WTC11 (cell line): ENCODE data around the gene SNRPD3. TPM values are rescaled to one million over a fixed set of nuclear protein-coding genes. Genes with fewer than 3 reads are reported as not detected.

ENCODE experiments used
- ATAC-seq: fragments of 200-7000 bp; cut with Tn5 transposase; 2 replicates; pipeline ENCODE4 v1.10.0; 2021; ENCODE audit warnings: mild to moderate bottlenecking, moderate library complexity
- CTCF ChIA-PET: fragments of 300-600 bp; sonication (Branson Sonifier 250); formaldehyde crosslinking; loops from one replicate; lab custom pipeline; 2021; ENCODE audit warnings: antibody characterized with exemption; lab: Charles Lee
- POLR2A ChIA-PET: fragments of 350-600 bp; sonication (Branson Sonifier 250); formaldehyde crosslinking; loops from one replicate; lab custom pipeline; 2021; ENCODE audit warnings: antibody characterized with exemption; lab: Charles Lee
- DNase-seq: peaks from one replicate; pipeline ENCODE4 v3.0.0; 2021; ENCODE audit warnings: low spot score
- H3K27ac Mint-ChIP-seq: 2 replicates; pipeline ENCODE4 v1.8.0; 2021; ENCODE audit warnings: mixed read lengths
- H3K27me3 Mint-ChIP-seq: 2 replicates; pipeline ENCODE4 v1.8.0; 2021; ENCODE audit warnings: low read depth, mild to moderate bottlenecking, moderate library complexity, mixed read lengths
- H3K36me3 Mint-ChIP-seq: 2 replicates; pipeline ENCODE4 v1.8.0; 2021; ENCODE audit warnings: mixed read lengths
- H3K4me1 Mint-ChIP-seq: 2 replicates; pipeline ENCODE4 v1.8.0; 2022; ENCODE audit warnings: mixed read lengths
- H3K4me3 Mint-ChIP-seq: 2 replicates; pipeline ENCODE4 v1.8.0; 2021; ENCODE audit warnings: mild to moderate bottlenecking, moderate library complexity, mixed read lengths
- H3K9me3 Mint-ChIP-seq: 2 replicates; pipeline ENCODE4 v1.8.0; 2021; ENCODE audit warnings: mixed read lengths
- AFF4 ChIP-seq: sonication (generic); formaldehyde crosslinking; IDR thresholded peaks from 2 replicates; pipeline ENCODE4 v1.8.1; 2023; ENCODE audit warnings: mild to moderate bottlenecking, missing genetic modification reagents, borderline replicate concordance
- ATF2 ChIP-seq: sonication (generic); formaldehyde crosslinking; IDR thresholded peaks from 2 replicates; pipeline ENCODE4 v1.8.1; 2022; ENCODE audit warnings: low read depth, missing genetic modification reagents, borderline replicate concordance
- ATF3 ChIP-seq: sonication (generic); formaldehyde crosslinking; conservative IDR thresholded peaks from 2 replicates; pipeline ENCODE4 v1.8.1; 2022; ENCODE audit warnings: mild to moderate bottlenecking, missing genetic modification reagents
- CDX4 ChIP-seq: fragments of 250-450 bp; sonication (Bioruptor Pico); IDR thresholded peaks from 2 replicates; pipeline ENCODE4 v1.9.0; 2021; ENCODE audit warnings: moderate library complexity, mild to moderate bottlenecking, inconsistent platforms, borderline replicate concordance
- CTCF ChIP-seq: fragments of 200-600 bp; IDR thresholded peaks from 2 replicates; pipeline ENCODE4 v1.8.0; 2022; ENCODE audit warnings: antibody characterized with exemption
- E2F1 ChIP-seq: sonication (generic); formaldehyde crosslinking; IDR thresholded peaks from 2 replicates; pipeline ENCODE4 v1.8.0; 2022; ENCODE audit warnings: mild to moderate bottlenecking, missing genetic modification reagents
- ERG ChIP-seq: fragments of 250-450 bp; sonication (Bioruptor Pico); IDR thresholded peaks from 2 replicates; pipeline ENCODE4 v1.8.0; 2021; ENCODE audit warnings: mild to moderate bottlenecking
- FOXP1 ChIP-seq: sonication (generic); formaldehyde crosslinking; IDR thresholded peaks from 2 replicates; pipeline ENCODE4 v1.8.0; 2022; ENCODE audit warnings: missing genetic modification reagents, mild to moderate bottlenecking, moderate library complexity, borderline replicate concordance
- GABPB1 ChIP-seq: sonication (generic); formaldehyde crosslinking; IDR thresholded peaks from 2 replicates; pipeline ENCODE4 v1.8.1; 2023; ENCODE audit warnings: mild to moderate bottlenecking, missing genetic modification reagents
- HMGA2 ChIP-seq: fragments of 250-450 bp; sonication (Bioruptor Pico); IDR thresholded peaks from 2 replicates; pipeline ENCODE4 v1.4.0; 2021; ENCODE audit warnings: mild to moderate bottlenecking, moderate library complexity
- IRF1 ChIP-seq: sonication (generic); formaldehyde crosslinking; IDR thresholded peaks from 2 replicates; pipeline ENCODE4 v1.8.0; 2023; ENCODE audit warnings: missing genetic modification reagents
- NFE2L1 ChIP-seq: sonication (generic); formaldehyde crosslinking; IDR thresholded peaks from 2 replicates; pipeline ENCODE4 v1.8.1; 2023; ENCODE audit warnings: missing genetic modification reagents
- NFYB ChIP-seq: sonication (generic); formaldehyde crosslinking; conservative IDR thresholded peaks from 2 replicates; pipeline ENCODE4 v1.8.0; 2022; ENCODE audit warnings: low read depth, missing genetic modification reagents
- PRDM15 ChIP-seq: sonication (generic); formaldehyde crosslinking; IDR thresholded peaks from 2 replicates; pipeline ENCODE4 v1.8.0; 2022; ENCODE audit warnings: missing genetic modification reagents
- SMAD4 ChIP-seq: sonication (generic); formaldehyde crosslinking; IDR thresholded peaks from 2 replicates; pipeline ENCODE4 v1.8.0; 2022; ENCODE audit warnings: mild to moderate bottlenecking, missing genetic modification reagents
- ZNF121 ChIP-seq: sonication (generic); formaldehyde crosslinking; IDR thresholded peaks from 2 replicates; pipeline ENCODE4 v1.8.0; 2023; ENCODE audit warnings: missing genetic modification reagents
- ZNF263 ChIP-seq: sonication (generic); formaldehyde crosslinking; IDR thresholded peaks from 2 replicates; pipeline ENCODE4 v1.8.1; 2022; ENCODE audit warnings: low read depth, mild to moderate bottlenecking, moderate library complexity, missing genetic modification reagents
- total RNA-seq: library from RNA; stranded (reverse); gene quantifications from 3 replicates; pipeline ENCODE4 v1.2.3, GENCODE V29; 2021

The SNRPD3 gene
- total RNA-seq, 1 experiment from 2014 or later: 198 TPM

- CTCF ChIA-PET: no interaction called here
- no peak for DNase-seq
- TF ChIP-seq ATF3 (CRISPR knock-in tag): no peak
- TF ChIP-seq GABPB1 (CRISPR knock-in tag): 0 out of 2 replicates have a peak, but pooled peaks have one; percentile 15
- Mint-ChIP-seq H3K27ac (peak overlapping the region; percentile 54), H3K27me3 (no peaks in the 10 kb centered on the region), H3K9me3 (no peaks in the 10 kb centered on the region), H3K36me3 (peaks cover 23% of the 10 kb centered on the region), H3K4me3 (no peak overlapping the region), H3K4me1 (no peaks in the 10 kb centered on the region)
- no peak for ATAC-seq
- POLR2A ChIA-PET: no interaction called here
These were observed 22.8 kb downstream of the SNRPD3 start for GRCh38 chr22:24578355-24579257.

- ChIA-PET CTCF (no interaction called here), POLR2A (no interaction called here)
- H3K36me3 Mint-ChIP-seq: peaks cover 18% of the 10 kb centered on the region
- no peak overlapping the region for H3K4me3 Mint-ChIP-seq
- H3K27ac Mint-ChIP-seq: no peak overlapping the region
- TF ChIP-seq HMGA2 (CRISPR knock-in tag) (no peak), ATF2 (no peak), ERG (CRISPR knock-in tag) (no peak), SMAD4 (CRISPR knock-in tag) (no peak), GABPB1 (CRISPR knock-in tag) (no peak), ZNF121 (CRISPR knock-in tag) (no peak), ZNF263 (CRISPR knock-in tag) (no peak), NFE2L1 (CRISPR knock-in tag) (no peak), PRDM15 (CRISPR knock-in tag) (no peak), CTCF (no peak), NFYB (CRISPR knock-in tag) (no peak), FOXP1 (CRISPR knock-in tag) (no peak), CDX4 (CRISPR knock-in tag) (no peak), E2F1 (CRISPR knock-in tag) (no peak), AFF4 (CRISPR knock-in tag) (no peak), IRF1 (no peak)
- no peaks in the 10 kb centered on the region for H3K27me3 Mint-ChIP-seq
- no peaks in the 10 kb centered on the region for H3K4me1 Mint-ChIP-seq
- DNase-seq (no peak), ATAC-seq (no peak)
- H3K9me3 Mint-ChIP-seq: no peaks in the 10 kb centered on the region
These were observed 23.4 kb downstream of the SNRPD3 start for GRCh38 chr22:24579258-24579601.
